Common myeloid progenitor, CD34-positive (primary cell): ENCODE data around the gene MVK.

ENCODE experiments used
- CTCF ChIA-PET: fragments of 350-600 bp; sonication (Branson Sonifier 250); formaldehyde crosslinking; loops from one replicate; lab custom pipeline; 2021; ENCODE audit warnings: antibody characterized with exemption; lab: Charles Lee
- POLR2A ChIA-PET: fragments of 350-600 bp; sonication (Branson Sonifier 250); formaldehyde crosslinking; loops from one replicate; lab custom pipeline; 2021; ENCODE audit warnings: antibody characterized with exemption; lab: Charles Lee
- DNase-seq, 3 donors: peaks; one replicate each; pipeline versions ENCODE4 v3.0.0 to v3.0.0-alpha.2; 2013
- H3K27ac ChIP-seq, 2 experiments: 1 replicate in 1 of 2; 2 replicates in 1 of 2; pipeline ENCODE4 v1.7.0; 2013; ENCODE audit warnings: inconsistent platforms in 2 of 2, low read length in 2 of 2, mild to moderate bottlenecking in 2 of 2, low read depth in 1 of 2, moderate library complexity in 1 of 2; ENCODE audit not compliant: severe bottlenecking in 2 of 2, insufficient read depth in 1 of 2, poor library complexity in 1 of 2
- H3K27me3 ChIP-seq, 5 experiments: replicated peaks in 2 of 5; 1 replicate in 3 of 5; 2 replicates in 2 of 5; pipeline versions ENCODE4 v1.6.1 to v1.7.0; 2013; ENCODE audit warnings: low read length in 4 of 5, mild to moderate bottlenecking in 2 of 5, moderate library complexity in 2 of 5, inconsistent platforms in 1 of 5; ENCODE audit not compliant: insufficient read depth in 5 of 5, control insufficient read depth in 4 of 5
- H3K36me3 ChIP-seq, 4 experiments: 1 replicate in 2 of 4; 2 replicates in 2 of 4; pipeline versions ENCODE4 v1.6.1 to v1.7.0; 2013; ENCODE audit warnings: low read length in 3 of 4, control low read depth in 1 of 4, mild to moderate bottlenecking in 1 of 4; ENCODE audit not compliant: control insufficient read depth in 4 of 4, insufficient read depth in 4 of 4
- H3K4me1 ChIP-seq, 4 experiments: 1 replicate in 3 of 4; 2 replicates in 1 of 4; pipeline versions ENCODE4 v1.6.1 to v1.7.1; 2013; ENCODE audit warnings: low read length in 3 of 4, mild to moderate bottlenecking in 3 of 4, control low read depth in 1 of 4, inconsistent platforms in 1 of 4, moderate library complexity in 1 of 4; ENCODE audit not compliant: control insufficient read depth in 4 of 4, insufficient read depth in 4 of 4; ENCODE audit errors: control extremely low read depth in 1 of 4
- H3K4me3 ChIP-seq, 7 experiments: 1 replicate in 4 of 7; 2 replicates in 3 of 7; pipeline versions ENCODE4 v1.5.1 to v1.7.0; 2013; ENCODE audit warnings: mild to moderate bottlenecking in 7 of 7, low read length in 6 of 7, moderate library complexity in 6 of 7, inconsistent platforms in 2 of 7, low read depth in 2 of 7, control low read depth in 1 of 7; ENCODE audit not compliant: insufficient read depth in 4 of 7, control insufficient read depth in 1 of 7; ENCODE audit errors: extremely low read depth in 1 of 7
- H3K9me3 ChIP-seq, 5 experiments: 1 replicate in 4 of 5; 2 replicates in 1 of 5; pipeline versions ENCODE4 v1.6.1 to v1.7.1; 2013; ENCODE audit warnings: low read length in 4 of 5, mild to moderate bottlenecking in 2 of 5, inconsistent platforms in 1 of 5, low read depth in 1 of 5, moderate library complexity in 1 of 5; ENCODE audit not compliant: control insufficient read depth in 4 of 5, insufficient read depth in 2 of 5; ENCODE audit errors: control extremely low read depth in 1 of 5
- WGBS: methylation state at CpG from one replicate; pipeline ENCODE4 v1.1.5; 2013; ENCODE audit not compliant: insufficient coverage; 5-methylcytosine and 5-hydroxymethylcytosine counted together

Gene MVK

DNA sequence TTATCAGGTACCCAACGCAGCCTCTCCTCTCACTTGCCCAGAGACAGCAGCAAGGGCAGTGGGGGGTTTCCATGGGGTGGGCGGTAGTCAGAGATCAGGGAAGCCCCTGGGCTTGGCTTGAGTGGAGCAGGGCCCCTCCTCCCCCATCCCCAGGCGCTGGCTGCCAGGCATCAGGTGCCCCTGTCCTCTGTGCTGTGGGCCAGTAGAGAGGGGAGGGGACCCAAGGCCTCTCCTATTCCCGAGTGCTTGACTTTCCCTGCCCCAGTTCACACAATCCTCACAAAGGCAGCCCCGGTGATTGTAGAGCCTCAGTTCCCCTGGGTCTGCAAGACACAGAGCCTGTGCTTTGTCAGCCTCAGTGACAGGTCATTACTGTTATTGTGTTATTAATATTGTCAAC, 57.7 kb downstream of the MVK start:
- Histone ChIP-seq H3K9me3 (peaks cover 0 to 2% (median 0%) of the 10 kb centered on the region in 5 experiments), H3K27me3 (no peaks in the 10 kb centered on the region), H3K4me3 (no peak overlapping the region), H3K36me3 (no peaks in the 10 kb centered on the region), H3K27ac (no peak overlapping the region), H3K4me1 (no peaks in the 10 kb centered on the region)
- no peak for DNase-seq
- ChIA-PET POLR2A (no interaction called here), CTCF (no interaction called here)
- 83% methylated on average over 1 of the region's 5 CpGs for WGBS

- H3K9me3 ChIP-seq = peaks cover 0 to 2% (median 0%) of the 10 kb centered on the region in 5 experiments
- POLR2A ChIA-PET = no interaction called here
- DNase-seq = no peak
- no peak overlapping the region for H3K4me3 ChIP-seq
- H3K27ac ChIP-seq = no peak overlapping the region
- CTCF ChIA-PET = no interaction called here
- WGBS = 97% methylated on average over 3 of the region's 3 CpGs
- H3K36me3 ChIP-seq = no peaks in the 10 kb centered on the region
- H3K27me3 ChIP-seq = no peaks in the 10 kb centered on the region
- H3K4me1 ChIP-seq = no peaks in the 10 kb centered on the region
Measured at GRCh38 chr12:109631751-109632150, 58.2 kb downstream of the MVK start.

GRCh38 chr12:109632342-109632741, 58.7 kb downstream of the MVK start:
- Histone ChIP-seq H3K4me1 (no peaks in the 10 kb centered on the region), H3K36me3 (no peaks in the 10 kb centered on the region), H3K9me3 (peaks cover 0 to 2% (median 0%) of the 10 kb centered on the region in 5 experiments), H3K4me3 (no peak overlapping the region), H3K27ac (no peak overlapping the region), H3K27me3 (peaks cover 0 to 3% (median 0%) of the 10 kb centered on the region in 5 experiments)
- no peak for DNase-seq
- CTCF ChIA-PET = no interaction called here
- POLR2A ChIA-PET = no interaction called here
- WGBS = 95% methylated on average over 8 of the region's 8 CpGs

- no peak for DNase-seq
- Histone ChIP-seq H3K4me1 (no peaks in the 10 kb centered on the region), H3K27me3 (peaks cover 0 to 3% (median 0%) of the 10 kb centered on the region in 5 experiments), H3K27ac (no peak overlapping the region), H3K9me3 (peaks cover 0 to 2% (median 0%) of the 10 kb centered on the region in 5 experiments), H3K36me3 (no peaks in the 10 kb centered on the region), H3K4me3 (no peak overlapping the region)
- ChIA-PET POLR2A (no interaction called here), CTCF (no interaction called here)
- 100% methylated on average over 3 of the region's 3 CpGs for WGBS
Measured at GRCh38 chr12:109635717-109636116, 62.1 kb downstream of the MVK start.

DNA sequence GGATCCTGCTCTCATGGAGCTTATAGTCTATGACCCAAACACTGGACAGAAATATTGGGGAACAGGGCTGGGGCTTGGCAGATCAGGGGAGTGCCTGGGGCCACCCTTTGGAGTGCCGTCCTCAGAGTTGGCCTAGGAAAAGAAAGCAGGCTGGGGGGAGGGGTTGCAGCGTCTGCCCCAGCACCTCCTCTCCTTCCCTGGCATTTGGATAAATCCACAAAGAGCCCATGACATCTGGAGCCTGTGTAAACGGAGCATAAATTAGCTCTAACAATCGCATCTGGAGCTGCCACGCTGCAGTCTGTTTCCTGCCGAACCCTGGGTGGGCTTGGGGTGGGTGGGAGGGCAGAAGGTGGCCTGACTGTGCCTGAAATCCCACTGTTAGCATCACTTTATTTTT, 63.8 kb downstream of the MVK start:
- Histone ChIP-seq H3K4me3 (no peak overlapping the region), H3K27ac (no peak overlapping the region), H3K36me3 (no peaks in the 10 kb centered on the region), H3K4me1 (no peaks in the 10 kb centered on the region), H3K9me3 (peaks cover 0 to 2% (median 0%) of the 10 kb centered on the region in 5 experiments), H3K27me3 (peaks cover 0 to 3% (median 0%) of the 10 kb centered on the region in 5 experiments)
- ChIA-PET CTCF (no interaction called here), POLR2A (no interaction called here)
- 5% methylated on average over 6 of the region's 6 CpGs for WGBS
- DNase-seq = peak in 2 of 3 donors; percentile 20 to 41

DNA sequence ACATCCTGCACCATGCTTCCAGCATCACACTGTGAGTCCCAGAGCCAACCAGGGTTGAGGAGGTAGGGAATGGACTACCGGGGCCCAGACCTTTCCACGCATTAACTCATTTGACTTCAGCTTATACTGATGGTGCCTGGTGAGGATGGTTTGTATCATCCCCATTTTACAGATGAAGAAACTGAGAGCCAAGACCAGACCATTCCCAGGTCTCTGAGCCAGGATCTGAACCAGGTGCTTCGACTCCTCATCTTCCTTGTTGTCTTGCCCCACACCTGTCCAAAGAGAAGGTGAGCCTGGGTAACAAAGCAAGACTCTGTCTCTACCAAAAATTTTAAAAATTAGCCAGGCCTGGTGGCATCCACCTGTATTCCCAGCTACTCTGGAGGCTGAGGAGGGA, 64.4 kb downstream of the MVK start:
- ChIA-PET CTCF (no interaction called here), POLR2A (no interaction called here)
- Histone ChIP-seq H3K9me3 (peaks cover 0 to 2% (median 0%) of the 10 kb centered on the region in 5 experiments), H3K27ac (no peak overlapping the region), H3K4me1 (peaks cover 0 to 2% (median 0%) of the 10 kb centered on the region in 4 experiments), H3K4me3 (no peak overlapping the region), H3K36me3 (no peaks in the 10 kb centered on the region), H3K27me3 (peaks cover 0 to 3% (median 0%) of the 10 kb centered on the region in 5 experiments)
- DNase-seq = no peak
- WGBS = 95% methylated on average over 2 of the region's 3 CpGs

GRCh38 chr12:109638735-109639134, 65.1 kb downstream of the MVK start:
- Histone ChIP-seq H3K27me3 (peaks cover 0 to 3% (median 0%) of the 10 kb centered on the region in 5 experiments), H3K9me3 (peaks cover 0 to 2% (median 0%) of the 10 kb centered on the region in 5 experiments), H3K4me3 (no peak overlapping the region), H3K27ac (no peak overlapping the region), H3K36me3 (no peaks in the 10 kb centered on the region), H3K4me1 (peaks cover 0 to 2% (median 0%) of the 10 kb centered on the region in 4 experiments)
- no peak for DNase-seq
- ChIA-PET CTCF (interaction anchor here (0.7 kb wide), 1 partner anchor 41 kb away, joined by 3 read pairs; no protein-coding TSS in a partner anchor), POLR2A (no interaction called here)
- WGBS = 96% methylated on average over 4 of the region's 4 CpGs
